Tongue (tissue), 2 donors: ENCODE results near the gene EMC9. TPM values are rescaled to one million over a fixed set of nuclear protein-coding genes. Genes with fewer than 3 reads are reported as not detected.

Source experiments
- small RNA-seq: library from RNA; depleted of rRNA; stranded (forward); fragments of <200 nt; gene quantifications from one replicate; pipeline ENCODE3, GENCODE V24; 2014; ENCODE audit warnings: low replicate concordance
- total RNA-seq: library from RNA; depleted of rRNA; stranded (reverse); fragments of >200 nt; gene quantifications from one replicate; pipeline ENCODE4 v1.2.3, GENCODE V29; 2014

Gene EMC9
- total RNA-seq, 1 donor from 2014 or later, result 18.1 TPM

Small RNAs within 50 kb of the gene (small RNA-seq; reads per million reads assigned to genes)
- gene AL136295.4, result not detected
- gene IPO4, result not detected
- not detected for gene IRF9
- gene RNA5SP383, result 0.05 reads per million

Other genes starting within 250 kb of the EMC9 start
- 18.8 TPM for gene DHRS4, start 187.8 kb downstream of the EMC9 start, total RNA-seq
- gene DHRS4L2, start 152.7 kb downstream of the EMC9 start, total RNA-seq, result 8.2 TPM
- 0.72 TPM for gene CARMIL3, start 89.6 kb downstream of the EMC9 start, total RNA-seq
- gene CPNE6, start 70.0 kb downstream of the EMC9 start, total RNA-seq, result not detected
- gene PCK2, start 47.3 kb downstream of the EMC9 start, total RNA-seq, result 2.9 TPM
- 80.3 TPM for gene DCAF11, start 26.8 kb downstream of the EMC9 start, total RNA-seq
- 2.4 TPM for gene NRL, start 26.6 kb downstream of the EMC9 start, total RNA-seq
- 132 TPM for gene FITM1, start 10.9 kb downstream of the EMC9 start, total RNA-seq
- 73.5 TPM for gene PSME1, start 5.4 kb downstream of the EMC9 start, total RNA-seq
- gene PSME2, start 5.0 kb upstream of the EMC9 start, total RNA-seq, result 35.5 TPM
- gene RNF31, start 5.9 kb upstream of the EMC9 start, total RNA-seq, result 38.2 TPM
- gene IRF9, start 19.7 kb upstream of the EMC9 start, total RNA-seq, result 34.6 TPM
- gene REC8, start 30.5 kb upstream of the EMC9 start, total RNA-seq, result 8.6 TPM
- gene IPO4, start 47.2 kb upstream of the EMC9 start, total RNA-seq, result 30.8 TPM
- 52.9 TPM for gene TM9SF1, start 53.9 kb upstream of the EMC9 start, total RNA-seq
- not detected for gene TSSK4, start 64.1 kb upstream of the EMC9 start, total RNA-seq
- gene CHMP4A, start 71.9 kb upstream of the EMC9 start, total RNA-seq, result 47.6 TPM
- 12.9 TPM for gene MDP1, start 74.5 kb upstream of the EMC9 start, total RNA-seq
- gene NEDD8, start 90.8 kb upstream of the EMC9 start, total RNA-seq, result 77.0 TPM
- 102 TPM for gene GMPR2, start 91.3 kb upstream of the EMC9 start, total RNA-seq
- gene TINF2, start 101.0 kb upstream of the EMC9 start, total RNA-seq, result 33.8 TPM
- 29.0 TPM for gene TGM1, start 121.6 kb upstream of the EMC9 start, total RNA-seq
- gene RABGGTA, start 130.0 kb upstream of the EMC9 start, total RNA-seq, result 16.5 TPM
- gene DHRS1, start 158.2 kb upstream of the EMC9 start, total RNA-seq, result 13.0 TPM
- gene NOP9, start 158.3 kb upstream of the EMC9 start, total RNA-seq, result 24.5 TPM
- 14.6 TPM for gene CIDEB, start 166.4 kb upstream of the EMC9 start, total RNA-seq
- gene LTB4R2, start 168.5 kb upstream of the EMC9 start, total RNA-seq, result 19.3 TPM
- gene LTB4R, start 169.9 kb upstream of the EMC9 start, total RNA-seq, result 8.8 TPM
- 16.7 TPM for gene ADCY4, start 193.5 kb upstream of the EMC9 start, total RNA-seq
- gene RIPK3, start 198.4 kb upstream of the EMC9 start, total RNA-seq, result 5.5 TPM
- 56.6 TPM for gene NFATC4, start 226.6 kb upstream of the EMC9 start, total RNA-seq